Stimulated activated CD8-positive, alpha-beta memory T cell treated with anti-CD3 and anti-CD28 coated beads, Interleukin-4, amount 100 ng/mL, for 4 hours (primary cell): Measurements from ENCODE around the gene GHRH.

Experiments
- DNase-seq, 2 donors: peaks; one replicate each; pipeline ENCODE4 v3.0.0-alpha.2; 2020; ENCODE audit warnings: low read depth in 2 of 2, low spot score in 1 of 2

The GHRH gene

GRCh38 chr20:37238935-37239451, 22.6 kb downstream of the GHRH start:
- DNase-seq: no peak

GRCh38 chr20:37238426-37238825, 23.2 kb downstream of the GHRH start:
- DNase-seq: no peak

GRCh38 chr20:37237656-37238055, 24.0 kb downstream of the GHRH start:
- DNase-seq: no peak

- no peak for DNase-seq
Observed at GRCh38 chr20:37236462-37236861, 25.2 kb downstream of the GHRH start.

GRCh38 chr20:37235065-37235464, 26.5 kb downstream of the GHRH start:
- no peak for DNase-seq

- no peak for DNase-seq
Observed at GRCh38 chr20:37234254-37234581, 27.4 kb downstream of the GHRH start.

GRCh38 chr20:37233548-37234253, 27.9 kb downstream of the GHRH start:
- no peak for DNase-seq

- DNase-seq: no peak
Observed at GRCh38 chr20:37231947-37232630, 29.5 kb downstream of the GHRH start.

GRCh38 chr20:37230200-37230599, 31.4 kb downstream of the GHRH start:
- DNase-seq: no peak

GRCh38 chr20:37229357-37229756, 32.3 kb downstream of the GHRH start:
- no peak for DNase-seq

- no peak for DNase-seq
Observed at GRCh38 chr20:37228656-37229055, 33.0 kb downstream of the GHRH start.

- DNase-seq: no peak
Observed at GRCh38 chr20:37228082-37228481, 33.5 kb downstream of the GHRH start.

GRCh38 chr20:37226889-37227288, 34.7 kb downstream of the GHRH start:
- DNase-seq: no peak

- no peak for DNase-seq
Observed at GRCh38 chr20:37225146-37225545, 36.5 kb downstream of the GHRH start.

GRCh38 chr20:37223053-37223452, 38.6 kb downstream of the GHRH start:
- no peak for DNase-seq

- DNase-seq: no peak
Observed at GRCh38 chr20:37222086-37222485, 39.5 kb downstream of the GHRH start.

- no peak for DNase-seq
Observed at GRCh38 chr20:37220731-37221130, 40.9 kb downstream of the GHRH start.

- DNase-seq: no peak
Observed at GRCh38 chr20:37219751-37220668, 41.6 kb downstream of the GHRH start.

- DNase-seq: no peak
Observed at GRCh38 chr20:37218976-37219375, 42.6 kb downstream of the GHRH start.

- DNase-seq: no peak
Observed at GRCh38 chr20:37218441-37218840, 43.2 kb downstream of the GHRH start.

GRCh38 chr20:37209661-37210314, 51.8 kb downstream of the GHRH start:
- no peak for DNase-seq
